Measurements from ENCODE around the gene GPR161.

DNA sequence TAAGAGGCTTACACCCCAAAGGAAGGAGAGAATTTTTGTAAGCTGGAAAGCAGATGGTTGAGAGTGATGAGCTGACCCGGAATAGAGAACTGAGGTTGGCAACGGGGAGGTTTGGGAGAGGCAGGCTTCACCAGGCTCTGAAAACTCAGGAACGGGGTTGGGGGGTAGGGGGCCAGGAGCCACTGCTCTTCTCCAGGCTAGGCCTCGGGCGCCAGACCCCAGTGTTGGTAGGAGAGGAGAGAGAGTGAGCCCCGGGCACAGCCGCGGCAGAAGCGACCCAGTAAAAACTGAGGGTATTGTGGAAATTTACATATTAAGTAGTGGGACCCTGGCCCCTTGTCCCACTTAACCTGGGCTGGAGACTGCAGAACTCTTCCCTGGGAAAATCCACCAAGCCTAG lies 45.7 kb downstream of the GPR161 start:
- TF ChIP-seq, protein P1, sequence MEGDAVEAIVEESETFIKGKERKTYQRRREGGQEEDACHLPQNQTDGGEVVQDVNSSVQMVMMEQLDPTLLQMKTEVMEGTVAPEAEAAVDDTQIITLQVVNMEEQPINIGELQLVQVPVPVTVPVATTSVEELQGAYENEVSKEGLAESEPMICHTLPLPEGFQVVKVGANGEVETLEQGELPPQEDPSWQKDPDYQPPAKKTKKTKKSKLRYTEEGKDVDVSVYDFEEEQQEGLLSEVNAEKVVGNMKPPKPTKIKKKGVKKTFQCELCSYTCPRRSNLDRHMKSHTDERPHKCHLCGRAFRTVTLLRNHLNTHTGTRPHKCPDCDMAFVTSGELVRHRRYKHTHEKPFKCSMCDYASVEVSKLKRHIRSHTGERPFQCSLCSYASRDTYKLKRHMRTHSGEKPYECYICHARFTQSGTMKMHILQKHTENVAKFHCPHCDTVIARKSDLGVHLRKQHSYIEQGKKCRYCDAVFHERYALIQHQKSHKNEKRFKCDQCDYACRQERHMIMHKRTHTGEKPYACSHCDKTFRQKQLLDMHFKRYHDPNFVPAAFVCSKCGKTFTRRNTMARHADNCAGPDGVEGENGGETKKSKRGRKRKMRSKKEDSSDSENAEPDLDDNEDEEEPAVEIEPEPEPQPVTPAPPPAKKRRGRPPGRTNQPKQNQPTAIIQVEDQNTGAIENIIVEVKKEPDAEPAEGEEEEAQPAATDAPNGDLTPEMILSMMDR (IDR thresholded peaks at IDR 0.05), result no peak
- TF ChIP-seq POLR2A (IDR thresholded peaks at IDR 0.05; ENCODE audit: low read depth), result no peak

Data from esophagus muscularis mucosa (tissue), 3 donors.